DOHH2 (cell line): ENCODE results near the gene PATL2.

ENCODE experiments used
- EZH2phosphoT487 ChIP-seq: fragments of 200-600 bp; sonication (generic); IDR thresholded peaks from 2 replicates; pipeline ENCODE4 v1.6.1; 2017; ENCODE audit warnings: borderline replicate concordance, mild to moderate bottlenecking, antibody characterized with exemption, low read length, moderate library complexity, mixed read lengths
- TF ChIP-seq, protein P1 (sequence below): fragments of 200-600 bp; sonication (generic); IDR thresholded peaks from one replicate; pipeline ENCODE4 v1.5.1; 2014; ENCODE audit warnings: antibody characterized with exemption, mild to moderate bottlenecking, low read depth, low read length; ENCODE audit not compliant: poor library complexity, severe bottlenecking

DNA sequence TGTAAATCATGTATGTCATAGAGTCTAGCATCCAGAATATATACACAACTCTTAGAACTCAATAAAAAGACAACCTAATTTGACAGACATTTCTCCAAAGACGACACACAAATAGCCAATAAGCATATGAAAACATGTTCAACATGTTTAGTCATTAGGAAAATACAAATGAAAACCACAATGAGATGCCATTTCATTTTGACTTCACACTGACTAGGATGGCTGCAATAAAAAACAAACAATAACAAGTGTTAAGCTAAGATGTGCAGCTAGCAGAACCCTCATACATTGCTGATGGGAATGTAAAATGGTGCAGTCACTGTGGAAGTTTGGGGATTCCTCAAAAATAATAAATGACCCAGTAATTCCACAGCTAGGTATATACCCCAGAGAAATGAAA is 64.1 kb downstream of the PATL2 start:
- TF ChIP-seq, protein P1, sequence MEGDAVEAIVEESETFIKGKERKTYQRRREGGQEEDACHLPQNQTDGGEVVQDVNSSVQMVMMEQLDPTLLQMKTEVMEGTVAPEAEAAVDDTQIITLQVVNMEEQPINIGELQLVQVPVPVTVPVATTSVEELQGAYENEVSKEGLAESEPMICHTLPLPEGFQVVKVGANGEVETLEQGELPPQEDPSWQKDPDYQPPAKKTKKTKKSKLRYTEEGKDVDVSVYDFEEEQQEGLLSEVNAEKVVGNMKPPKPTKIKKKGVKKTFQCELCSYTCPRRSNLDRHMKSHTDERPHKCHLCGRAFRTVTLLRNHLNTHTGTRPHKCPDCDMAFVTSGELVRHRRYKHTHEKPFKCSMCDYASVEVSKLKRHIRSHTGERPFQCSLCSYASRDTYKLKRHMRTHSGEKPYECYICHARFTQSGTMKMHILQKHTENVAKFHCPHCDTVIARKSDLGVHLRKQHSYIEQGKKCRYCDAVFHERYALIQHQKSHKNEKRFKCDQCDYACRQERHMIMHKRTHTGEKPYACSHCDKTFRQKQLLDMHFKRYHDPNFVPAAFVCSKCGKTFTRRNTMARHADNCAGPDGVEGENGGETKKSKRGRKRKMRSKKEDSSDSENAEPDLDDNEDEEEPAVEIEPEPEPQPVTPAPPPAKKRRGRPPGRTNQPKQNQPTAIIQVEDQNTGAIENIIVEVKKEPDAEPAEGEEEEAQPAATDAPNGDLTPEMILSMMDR: no peak
- TF ChIP-seq EZH2phosphoT487: no peak
